Germinal center (tissue), 1 donor: Measurements from ENCODE around the gene TRABD2B.
"Not testable (repeated sequence)": the region's sequence is repeated elsewhere in the genome, so short reads cannot be mapped to it uniquely, and the experiment has no call there.

Experiments
- DNase-seq: peaks from one replicate; pipeline ENCODE4 v3.0.0; 2012; ENCODE audit warnings: mixed read lengths, low spot score

The TRABD2B gene

DNA sequence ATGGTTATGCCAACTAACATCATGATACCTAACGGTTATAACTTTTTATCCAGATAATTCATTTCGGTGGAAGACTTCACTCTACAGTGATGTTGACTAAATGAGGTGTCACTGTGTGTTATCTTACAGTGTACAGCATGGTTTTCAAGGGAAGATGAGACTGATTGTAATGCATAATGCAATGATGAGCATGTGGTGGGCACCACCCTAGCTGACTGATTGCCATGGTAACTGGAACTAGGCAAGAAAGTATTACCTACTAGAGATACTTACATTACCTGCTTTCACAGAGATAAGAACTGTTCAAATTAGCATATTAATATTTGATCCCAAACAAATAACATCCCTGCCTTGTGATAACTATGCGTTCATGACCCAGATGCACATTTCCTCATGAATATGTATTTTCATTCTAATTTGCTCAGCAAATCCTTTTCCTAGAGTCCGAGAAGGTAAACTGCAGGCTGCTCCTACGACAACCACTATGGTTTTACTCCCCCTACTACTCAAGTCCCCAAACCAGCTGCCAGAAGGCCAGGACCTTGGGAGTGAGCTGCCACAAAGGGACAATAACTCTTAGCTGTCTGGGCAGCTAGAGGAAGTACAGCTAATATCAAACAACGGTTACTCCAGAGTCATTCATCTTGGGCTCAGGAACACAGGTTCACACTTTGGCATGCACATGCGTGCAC is 29.2 kb downstream of the TRABD2B start:
- no peak for DNase-seq

DNA sequence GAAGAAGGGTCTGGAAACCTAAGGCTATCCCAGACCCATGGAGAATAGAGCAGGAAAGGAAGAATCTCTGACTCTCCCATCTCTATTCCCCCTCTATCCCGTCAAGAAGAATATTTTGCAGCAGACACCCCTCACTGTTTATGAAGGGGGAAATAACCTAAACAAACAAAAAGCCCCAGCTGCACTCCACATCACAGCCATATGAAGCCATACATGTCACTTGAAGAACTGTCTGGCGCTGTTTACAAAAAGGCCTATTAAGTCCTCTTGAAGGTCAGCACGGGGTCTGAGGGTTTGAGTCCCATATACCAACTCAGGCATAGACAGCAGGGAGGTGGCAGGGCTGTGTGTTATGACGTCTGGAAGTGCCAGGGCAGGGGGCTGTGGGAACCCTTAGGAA is 31.4 kb downstream of the TRABD2B start:
- DNase-seq: no peak

DNA sequence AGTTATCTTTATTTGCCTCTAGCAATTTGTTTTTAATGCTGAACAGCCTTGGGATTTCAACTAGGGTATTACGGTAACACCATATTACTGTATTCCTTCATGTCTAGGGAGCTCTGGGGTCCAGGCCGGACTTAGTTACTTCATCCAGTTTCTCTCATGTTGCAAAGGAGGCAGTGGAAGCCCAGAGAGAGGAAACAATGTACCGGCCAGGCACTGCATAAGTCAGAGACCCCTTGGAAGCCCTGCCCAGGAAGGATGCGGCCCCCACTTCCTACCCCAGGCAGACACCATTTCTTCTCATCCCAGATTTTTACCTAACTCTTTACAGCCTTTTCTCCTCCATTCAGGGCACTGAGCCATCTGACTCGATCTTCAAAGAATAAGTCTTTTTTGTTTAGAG is 32.5 kb downstream of the TRABD2B start:
- DNase-seq: no peak

DNA sequence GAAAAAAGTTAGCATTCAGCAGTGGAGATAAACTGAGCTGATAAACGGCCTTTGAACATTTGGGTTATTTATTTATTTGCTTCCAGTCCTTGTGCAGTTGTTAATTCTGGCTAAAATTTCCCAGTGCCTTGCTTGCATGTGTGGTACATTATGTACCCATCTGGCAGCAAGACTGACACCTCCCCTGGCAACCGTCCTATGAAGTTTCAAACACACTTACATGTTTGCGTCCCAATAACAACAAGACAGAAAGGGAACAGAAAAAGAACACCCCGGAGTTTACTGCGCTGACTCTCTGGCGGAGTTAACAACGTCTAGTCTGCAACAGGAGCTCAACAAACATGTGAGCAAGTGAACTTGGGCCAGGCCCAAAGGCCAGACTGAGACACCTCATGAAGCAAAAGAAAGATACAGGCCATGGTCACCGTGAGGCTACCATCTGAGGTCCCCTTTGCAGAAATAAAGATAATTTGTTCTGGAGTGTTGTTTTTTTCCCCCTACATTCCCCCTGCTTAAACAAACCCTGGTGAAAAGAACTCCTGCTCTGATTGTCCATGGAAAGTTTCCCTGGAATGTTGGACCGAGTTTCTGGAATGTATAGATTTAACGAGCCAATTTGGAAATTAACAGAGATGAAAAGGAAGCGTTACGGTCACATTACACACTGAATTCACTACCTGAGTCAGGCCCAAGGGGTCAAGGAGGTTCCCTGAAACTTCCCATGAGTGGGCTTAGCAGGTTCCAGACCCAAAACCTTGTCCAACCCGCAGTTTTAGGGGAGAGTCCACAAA is 33.4 kb downstream of the TRABD2B start:
- no peak for DNase-seq

DNA sequence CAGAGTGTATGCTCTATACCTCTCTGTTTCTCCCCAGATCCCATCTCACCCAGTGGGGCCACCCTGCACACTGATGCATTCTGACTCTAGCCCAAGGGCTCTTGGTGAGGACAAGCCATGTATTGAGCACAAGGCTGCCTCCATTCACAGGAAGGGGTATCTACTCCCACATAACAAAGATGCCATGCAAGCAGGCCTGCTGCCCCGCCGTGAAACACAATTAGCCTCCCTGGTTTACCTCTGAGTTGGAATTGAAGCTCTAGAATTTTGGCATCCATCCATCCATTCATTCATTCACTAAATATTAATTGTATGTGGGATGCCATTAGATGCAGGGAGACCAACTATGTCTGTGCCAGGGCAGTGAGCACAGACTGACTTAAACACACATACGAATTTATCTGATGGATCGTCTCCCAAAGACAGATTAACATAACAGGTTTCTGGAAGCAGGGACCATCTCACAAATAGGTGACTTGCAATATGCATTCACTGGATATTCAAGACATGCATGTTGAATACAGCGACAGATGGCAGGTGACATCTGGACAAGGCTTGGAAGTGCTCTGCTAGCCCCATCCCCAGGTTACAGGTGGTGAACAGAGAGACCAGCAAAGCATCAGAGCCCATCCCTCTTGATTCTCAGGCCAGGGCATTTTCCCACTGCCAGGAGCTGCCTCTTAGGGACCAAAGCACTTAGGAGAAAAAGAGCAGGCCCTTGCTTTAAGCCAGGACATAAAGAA is 34.3 kb downstream of the TRABD2B start:
- no peak for DNase-seq

DNA sequence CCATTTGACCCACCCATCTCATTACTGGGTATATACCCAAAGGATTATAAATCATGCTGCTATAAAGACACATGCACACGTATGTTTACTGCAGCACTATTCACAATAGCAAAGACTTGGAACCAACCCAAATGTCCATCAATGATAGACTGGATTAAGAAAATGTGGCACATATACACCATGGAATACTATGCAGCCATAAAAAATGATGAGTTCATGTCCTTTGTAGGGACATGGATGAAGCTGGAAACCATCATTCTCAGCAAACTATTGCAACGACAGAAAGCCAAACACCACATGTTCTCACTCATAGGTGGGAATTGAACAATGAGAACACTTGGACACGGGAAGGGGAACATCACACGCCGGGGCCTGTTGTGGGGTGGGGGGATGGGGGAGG is 35.4 kb downstream of the TRABD2B start:
- DNase-seq: not testable (repeated sequence)

DNA sequence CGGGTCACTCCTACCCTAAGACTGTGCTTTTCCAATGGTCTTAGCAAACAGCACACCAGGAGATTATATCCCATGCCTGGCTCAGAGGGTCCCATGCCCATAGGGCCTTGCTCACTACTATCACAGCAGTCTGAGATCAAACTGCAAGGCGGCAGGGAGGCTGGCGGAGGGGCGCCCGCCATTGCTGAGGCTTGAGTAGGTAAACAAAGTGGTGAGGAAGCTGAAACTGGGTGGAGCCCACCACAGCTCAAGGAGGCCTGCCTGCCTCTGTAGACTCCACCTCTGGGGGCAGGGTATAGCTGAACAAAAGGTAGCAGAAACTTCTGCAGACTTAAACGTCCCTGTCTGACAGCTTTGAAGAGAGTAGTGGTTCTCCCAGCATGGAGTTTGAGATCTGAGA is 40.7 kb downstream of the TRABD2B start:
- DNase-seq: not testable (repeated sequence)

DNA sequence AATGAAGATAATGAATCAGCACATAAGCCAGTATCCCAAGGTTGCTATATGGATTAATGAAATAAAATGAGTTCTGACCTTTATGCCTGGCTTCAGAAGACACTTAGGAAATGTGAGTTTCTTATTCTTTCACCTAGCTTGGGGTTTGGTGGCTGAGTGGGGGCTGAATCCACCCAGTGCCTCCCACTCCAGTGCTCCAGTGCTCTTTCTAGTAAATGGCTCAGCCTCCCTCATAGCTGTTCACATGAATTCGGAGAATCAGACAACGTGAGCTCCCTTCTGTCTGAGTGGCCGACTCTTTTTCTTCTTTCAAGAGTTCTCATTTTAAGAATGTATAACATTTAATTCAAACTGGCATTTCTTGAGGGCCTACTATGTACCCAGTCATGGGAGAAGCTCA is 43.5 kb downstream of the TRABD2B start:
- DNase-seq: no peak

DNA sequence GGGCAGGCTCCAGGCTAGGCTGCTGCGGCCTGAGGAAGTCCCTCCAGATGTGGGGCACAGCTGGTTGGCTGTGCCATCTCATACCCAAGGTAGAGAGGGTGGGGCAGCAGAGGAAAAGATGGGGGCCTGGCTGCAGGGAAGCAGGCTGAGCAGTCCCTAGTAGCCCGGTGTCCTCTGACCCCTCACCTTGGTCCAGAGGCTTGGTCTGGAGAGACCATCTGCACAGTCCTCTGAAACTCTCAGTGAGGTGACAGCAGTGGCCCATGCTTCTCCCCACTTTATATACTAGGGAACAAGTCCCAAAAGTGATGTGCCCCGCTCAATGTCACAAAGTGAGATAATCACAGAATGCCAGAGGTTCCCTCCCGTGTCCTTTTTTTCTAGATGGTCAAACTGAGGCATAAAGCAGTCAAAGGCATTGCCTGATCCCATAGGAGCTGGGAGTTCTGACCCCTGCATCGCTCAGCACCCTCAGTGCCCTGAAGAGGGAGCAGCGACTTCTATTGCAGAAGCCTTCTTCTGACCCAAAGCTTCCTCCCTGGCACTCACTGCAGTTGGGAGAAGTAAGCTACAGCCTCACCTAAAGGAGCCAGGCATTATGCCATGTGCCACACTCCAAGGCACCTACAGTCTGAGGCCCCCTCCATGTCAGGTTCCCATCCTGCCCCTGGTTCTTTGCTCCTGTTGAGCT is 45.5 kb downstream of the TRABD2B start:
- no peak for DNase-seq

DNA sequence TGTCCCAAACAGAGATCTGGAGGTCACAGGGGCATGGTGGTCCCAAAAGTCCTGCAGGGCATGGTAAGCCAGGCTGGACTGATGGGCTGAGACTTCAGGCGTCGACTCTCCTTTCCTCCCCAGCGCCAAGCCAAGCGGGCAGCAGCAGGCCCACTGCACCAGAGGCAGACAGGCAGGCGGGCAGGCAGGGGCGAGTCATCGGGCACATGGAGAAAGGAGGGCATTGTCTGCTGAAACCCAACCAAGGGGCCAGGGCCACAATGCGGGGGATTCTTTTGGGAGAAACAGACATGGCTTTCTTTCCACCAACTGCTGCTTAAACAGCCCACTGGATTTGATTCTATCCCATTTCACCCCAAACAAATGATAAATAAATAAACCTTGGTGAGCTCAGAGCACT is 46.2 kb downstream of the TRABD2B start:
- no peak for DNase-seq

DNA sequence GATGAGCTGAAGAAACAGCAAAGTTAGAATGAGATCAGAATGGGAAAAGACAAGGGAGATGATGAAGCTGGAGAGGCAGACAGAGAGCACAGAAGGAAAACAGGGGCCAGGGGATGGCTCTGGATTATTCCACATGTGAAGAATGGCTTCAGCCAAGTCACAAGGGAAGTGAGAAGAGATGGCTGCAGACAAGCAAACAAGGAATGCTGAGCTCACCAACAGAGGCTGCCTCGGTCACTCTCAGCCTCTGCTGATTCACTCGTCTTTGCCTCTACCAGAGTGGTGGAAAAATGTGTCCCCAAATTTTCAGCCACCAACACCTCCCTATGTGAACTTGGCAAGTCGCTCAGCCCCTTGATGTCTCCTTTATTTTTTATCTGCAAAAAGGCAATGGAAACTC is 46.7 kb downstream of the TRABD2B start:
- DNase-seq: no peak

DNA sequence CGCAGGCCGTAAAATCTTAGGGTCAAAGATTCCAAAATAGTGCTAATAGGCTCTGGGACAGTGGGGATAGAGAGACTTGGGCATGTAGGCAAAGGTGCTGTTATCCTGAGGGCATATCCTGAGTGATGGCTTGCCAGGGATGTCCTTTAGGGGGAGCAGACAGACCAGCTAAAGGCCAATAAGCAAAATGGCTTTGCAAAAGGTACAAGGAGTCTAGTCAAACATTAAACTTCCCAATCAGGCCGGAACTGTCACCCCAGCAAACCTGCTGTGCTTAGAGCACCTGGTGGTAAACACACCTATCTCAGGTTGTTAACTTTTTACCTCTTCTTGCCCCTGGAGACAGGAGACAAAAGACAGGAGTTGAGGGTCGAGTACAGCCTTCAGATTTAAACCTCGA is 49.1 kb downstream of the TRABD2B start:
- DNase-seq: no peak

DNA sequence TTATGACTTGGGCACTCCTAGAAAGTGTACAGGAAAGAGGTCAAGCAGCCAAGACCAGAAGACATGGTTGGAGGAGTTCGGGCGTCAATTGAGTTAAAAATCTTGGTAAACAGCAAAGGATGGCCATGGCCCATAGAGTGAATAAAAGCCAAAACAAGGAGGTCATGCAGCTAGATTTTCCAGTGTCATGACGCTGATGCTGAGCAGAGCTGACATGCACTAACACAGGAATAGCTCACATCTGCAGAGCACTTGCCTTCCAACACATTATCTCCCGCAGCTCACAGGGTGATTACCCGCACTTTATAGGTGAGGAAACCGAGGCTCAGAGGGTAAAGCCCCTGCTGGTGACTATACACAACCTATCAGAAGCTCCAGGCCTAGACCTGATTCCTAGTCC is 49.7 kb downstream of the TRABD2B start:
- DNase-seq: no peak

DNA sequence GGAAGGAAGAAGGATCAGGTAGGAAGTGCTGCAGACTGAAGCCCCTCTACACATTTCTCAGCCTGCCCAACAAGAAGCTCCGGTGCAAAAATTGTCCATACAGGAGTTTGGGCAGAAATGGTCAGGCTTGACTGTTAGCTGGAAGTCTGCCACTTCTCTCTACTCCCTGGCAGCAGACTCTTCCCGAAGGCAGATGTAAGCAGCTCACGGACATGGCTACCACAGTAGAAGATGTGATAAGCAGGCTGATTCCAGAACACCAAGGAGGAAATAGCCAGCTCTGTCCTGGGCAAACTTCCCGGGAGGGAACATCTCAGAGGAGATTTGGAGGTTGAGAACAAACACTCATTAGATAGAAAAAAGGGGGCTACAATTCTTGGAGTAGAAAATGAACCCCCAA is 52.6 kb downstream of the TRABD2B start:
- no peak for DNase-seq

DNA sequence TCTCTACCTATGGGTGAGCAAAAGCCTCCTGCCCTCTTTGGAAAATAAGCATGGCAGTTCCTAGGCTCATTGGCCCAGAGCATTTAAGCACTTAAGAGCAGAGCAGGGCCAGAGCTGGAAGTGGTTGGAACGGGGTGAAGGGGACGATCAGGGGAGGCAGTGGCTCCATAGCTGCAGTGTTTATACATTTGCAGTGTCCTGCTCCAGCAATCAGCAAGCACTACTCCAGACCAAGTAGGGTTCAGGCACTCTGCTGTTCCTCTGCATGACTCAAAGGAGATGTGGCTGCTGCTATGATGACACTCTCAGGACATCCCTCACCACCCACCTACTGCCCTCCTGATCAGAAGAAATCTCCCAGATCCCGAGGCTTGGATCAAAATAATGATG is 55.0 kb downstream of the TRABD2B start:
- no peak for DNase-seq

DNA sequence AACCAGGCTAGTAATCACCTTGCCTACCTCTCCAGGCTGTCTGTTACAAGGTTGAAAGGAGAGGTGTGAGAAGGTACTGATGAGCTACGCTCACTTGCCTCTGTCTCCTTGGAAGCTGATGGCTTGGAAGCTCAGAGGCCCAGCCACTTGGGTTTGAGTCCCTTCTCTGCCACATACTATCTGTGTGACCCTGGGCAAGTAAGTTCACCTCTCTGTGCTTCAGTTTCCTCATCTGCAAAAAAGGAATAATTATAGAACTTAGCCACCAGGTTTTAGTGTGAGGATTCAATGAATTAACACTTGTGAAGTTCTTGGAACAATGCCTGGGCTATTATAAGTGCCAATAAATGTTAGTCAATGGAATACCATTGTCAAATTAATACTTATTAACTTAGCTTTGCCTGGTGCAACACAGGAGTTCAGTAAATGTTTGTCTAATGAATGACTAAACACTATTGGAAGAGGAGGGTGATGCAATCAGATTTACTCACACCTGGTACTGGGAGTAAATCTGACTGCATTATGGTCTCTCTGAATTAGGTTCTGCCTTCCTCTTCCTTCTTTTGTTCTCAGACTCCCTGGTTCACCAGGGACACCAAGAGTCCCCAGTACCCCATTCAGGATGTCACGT is 55.5 kb downstream of the TRABD2B start:
- DNase-seq: no peak

DNA sequence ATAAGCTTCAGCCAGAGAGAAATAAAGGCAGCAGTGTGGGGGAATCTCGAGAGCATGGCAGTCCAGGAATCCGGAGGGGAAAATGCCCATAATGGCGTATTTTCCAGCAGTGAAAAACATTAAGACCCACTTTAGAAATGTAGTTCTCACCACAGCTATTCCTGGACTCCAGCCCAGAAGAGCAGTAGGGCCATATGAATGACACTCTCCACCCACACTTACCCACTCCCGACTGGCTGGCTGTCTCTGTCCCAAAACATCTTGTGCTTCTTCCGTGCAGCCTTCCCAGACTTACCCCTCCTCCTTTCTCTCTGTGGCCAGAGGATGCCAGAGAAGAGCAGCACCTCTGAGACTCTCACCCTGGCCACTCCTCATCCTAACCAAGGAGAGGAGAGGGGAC is 56.4 kb downstream of the TRABD2B start:
- no peak for DNase-seq

DNA sequence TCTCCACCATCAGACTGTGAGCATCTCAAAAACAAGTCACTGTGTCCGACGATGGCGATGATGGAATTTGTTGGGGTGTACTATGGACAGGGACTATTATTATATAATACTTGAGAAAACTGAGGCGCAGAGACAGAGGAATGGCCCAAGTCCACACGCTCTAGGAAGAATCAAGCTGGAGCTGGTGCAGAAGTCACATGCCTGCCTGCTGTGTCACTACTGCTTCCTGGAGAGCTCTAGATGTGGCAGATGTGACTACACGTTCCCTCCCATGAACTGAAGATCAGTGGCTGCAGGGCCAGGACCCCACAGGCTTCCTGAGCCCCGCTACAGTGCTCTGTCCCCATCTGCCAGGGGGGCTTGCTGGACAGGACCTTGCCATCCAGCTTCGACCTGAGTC is 56.9 kb downstream of the TRABD2B start:
- DNase-seq: no peak

DNA sequence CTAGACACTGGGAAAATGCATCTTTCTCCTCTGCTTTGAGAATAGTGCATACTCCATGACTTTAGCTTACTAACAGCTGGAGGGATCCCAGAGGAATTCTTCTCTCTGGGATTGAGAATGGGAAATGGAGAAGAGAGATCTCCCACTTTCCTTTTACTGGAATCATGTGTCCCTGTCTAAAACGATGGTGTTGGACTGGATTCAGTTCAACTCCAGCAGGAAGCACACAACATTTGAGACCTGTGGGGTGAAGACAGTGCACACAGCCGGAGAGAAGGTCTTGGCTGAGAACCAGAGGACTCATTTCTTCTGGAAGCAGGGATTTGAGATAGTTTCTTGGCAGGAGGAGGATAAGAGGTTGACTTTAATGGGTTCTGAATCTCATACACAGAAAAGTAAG is 58.7 kb downstream of the TRABD2B start:
- DNase-seq: no peak

DNA sequence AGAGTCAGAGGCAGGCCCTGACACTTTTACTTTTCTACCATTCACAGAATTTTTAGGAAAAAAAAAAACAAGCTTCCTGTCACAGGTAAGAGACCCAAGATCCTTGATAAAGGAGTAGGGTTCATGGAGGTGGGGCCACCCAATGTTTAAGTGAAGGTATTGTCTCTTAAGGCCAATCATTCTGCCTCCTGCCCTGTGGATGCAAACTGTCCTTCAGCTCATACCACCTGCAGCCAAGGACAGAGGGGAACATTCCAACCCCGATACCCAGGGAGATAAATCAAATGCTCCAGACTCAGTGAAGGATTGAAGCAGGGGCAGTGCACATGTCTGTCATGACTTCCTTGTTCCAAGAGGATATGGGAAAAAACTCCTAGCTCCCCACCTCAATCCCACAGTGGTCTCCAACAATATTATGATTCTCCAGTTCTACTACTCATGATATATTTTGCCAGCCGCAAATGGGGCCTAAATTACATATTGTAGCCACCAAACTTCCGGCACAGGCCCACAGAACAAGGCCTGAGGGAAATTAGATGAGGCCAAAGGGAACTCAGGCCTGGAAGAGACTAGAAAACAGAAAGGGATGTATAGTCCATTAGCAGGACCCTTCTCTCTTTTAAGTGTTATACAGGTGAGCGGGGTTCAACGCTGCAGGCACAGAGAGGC is 59.5 kb downstream of the TRABD2B start:
- DNase-seq: no peak

DNA sequence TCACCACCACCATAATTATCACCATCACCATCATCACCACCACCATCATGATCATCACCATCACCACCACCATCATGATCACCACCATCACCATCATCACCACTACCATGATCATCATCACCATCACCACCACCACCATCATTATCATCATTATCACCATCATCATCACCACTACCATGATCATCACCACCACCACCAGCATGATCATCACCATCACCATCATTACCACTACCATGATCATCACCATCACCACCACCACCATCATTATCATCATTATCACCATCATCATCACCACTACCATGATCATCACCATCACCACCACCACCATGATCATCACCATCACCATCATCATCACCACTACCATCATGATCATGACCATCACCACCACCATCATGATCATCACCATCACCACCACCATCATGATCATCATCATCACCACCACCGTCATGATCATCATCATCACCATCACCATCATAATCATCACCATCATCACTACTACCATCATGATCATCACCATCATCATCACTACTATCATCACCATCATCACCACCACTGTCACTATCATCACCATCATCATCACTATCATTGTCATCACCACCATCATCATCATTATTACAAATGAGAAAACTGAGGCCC is 60.2 kb downstream of the TRABD2B start:
- no peak for DNase-seq
